ENCODE results near the gene ATRAID.

DNA sequence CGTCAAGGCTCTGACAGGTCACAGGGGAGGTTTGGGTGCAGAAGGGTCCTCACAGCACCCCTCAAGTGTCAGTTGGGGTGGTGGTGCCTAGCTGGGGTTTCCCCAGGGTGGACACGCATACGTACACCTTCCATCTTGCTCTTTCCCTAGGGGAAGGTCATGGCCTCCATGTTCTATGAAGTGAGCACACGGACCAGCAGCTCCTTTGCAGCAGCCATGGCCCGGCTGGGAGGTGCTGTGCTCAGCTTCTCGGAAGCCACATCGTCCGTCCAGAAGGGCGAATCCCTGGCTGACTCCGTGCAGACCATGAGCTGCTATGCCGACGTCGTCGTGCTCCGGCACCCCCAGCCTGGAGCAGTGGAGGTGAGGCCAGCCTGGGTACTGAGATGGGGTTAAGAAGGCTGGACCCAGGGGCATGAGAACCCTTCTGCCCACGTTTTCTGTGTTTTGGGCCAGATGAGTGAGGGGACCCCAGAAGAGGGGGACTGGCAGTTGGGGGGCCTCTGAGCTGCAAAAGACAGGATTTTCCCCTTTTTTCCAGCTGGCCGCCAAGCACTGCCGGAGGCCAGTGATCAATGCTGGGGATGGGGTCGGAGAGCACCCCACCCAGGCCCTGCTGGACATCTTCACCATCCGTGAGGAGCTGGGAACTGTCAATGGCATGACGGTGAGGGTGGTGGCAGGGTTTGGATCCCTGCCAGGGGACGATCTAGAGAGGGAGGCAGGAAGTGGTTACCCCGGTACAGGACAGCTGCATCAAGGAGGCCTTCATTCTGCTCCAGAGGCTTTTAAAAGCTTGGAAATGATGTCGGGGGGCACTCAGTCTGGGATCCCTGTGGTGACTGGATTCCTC lies 30.1 kb downstream of the ATRAID start:
- TF ChIP-seq FOXA1 (IDR thresholded peaks at IDR 0.05) (no peak), RAD21 (IDR thresholded peaks at IDR 0.05) (no peak), HNF4G (IDR thresholded peaks at IDR 0.05) (no peak), YY1 (IDR thresholded peaks at IDR 0.05) (no peak), JUND (IDR thresholded peaks at IDR 0.05) (no peak), GABPA (IDR thresholded peaks at IDR 0.05 in 1 of 2, conservative IDR thresholded peaks at IDR 0.05 in 1 of 2) (no peak), TAF1 (conservative IDR thresholded peaks at IDR 0.05) (no peak), EGR1 (IDR thresholded peaks at IDR 0.05; ENCODE audit: low read depth in 2 of 2) (no peak)
- TF ChIP-seq, protein P1, sequence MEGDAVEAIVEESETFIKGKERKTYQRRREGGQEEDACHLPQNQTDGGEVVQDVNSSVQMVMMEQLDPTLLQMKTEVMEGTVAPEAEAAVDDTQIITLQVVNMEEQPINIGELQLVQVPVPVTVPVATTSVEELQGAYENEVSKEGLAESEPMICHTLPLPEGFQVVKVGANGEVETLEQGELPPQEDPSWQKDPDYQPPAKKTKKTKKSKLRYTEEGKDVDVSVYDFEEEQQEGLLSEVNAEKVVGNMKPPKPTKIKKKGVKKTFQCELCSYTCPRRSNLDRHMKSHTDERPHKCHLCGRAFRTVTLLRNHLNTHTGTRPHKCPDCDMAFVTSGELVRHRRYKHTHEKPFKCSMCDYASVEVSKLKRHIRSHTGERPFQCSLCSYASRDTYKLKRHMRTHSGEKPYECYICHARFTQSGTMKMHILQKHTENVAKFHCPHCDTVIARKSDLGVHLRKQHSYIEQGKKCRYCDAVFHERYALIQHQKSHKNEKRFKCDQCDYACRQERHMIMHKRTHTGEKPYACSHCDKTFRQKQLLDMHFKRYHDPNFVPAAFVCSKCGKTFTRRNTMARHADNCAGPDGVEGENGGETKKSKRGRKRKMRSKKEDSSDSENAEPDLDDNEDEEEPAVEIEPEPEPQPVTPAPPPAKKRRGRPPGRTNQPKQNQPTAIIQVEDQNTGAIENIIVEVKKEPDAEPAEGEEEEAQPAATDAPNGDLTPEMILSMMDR (IDR thresholded peaks at IDR 0.05; ENCODE audit: low read depth, low read length, missing input control) = no peak
- TF ChIP-seq, protein P2, sequence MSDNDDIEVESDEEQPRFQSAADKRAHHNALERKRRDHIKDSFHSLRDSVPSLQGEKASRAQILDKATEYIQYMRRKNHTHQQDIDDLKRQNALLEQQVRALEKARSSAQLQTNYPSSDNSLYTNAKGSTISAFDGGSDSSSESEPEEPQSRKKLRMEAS (IDR thresholded peaks at IDR 0.05) = no peak
- TF ChIP-seq, protein P3, sequence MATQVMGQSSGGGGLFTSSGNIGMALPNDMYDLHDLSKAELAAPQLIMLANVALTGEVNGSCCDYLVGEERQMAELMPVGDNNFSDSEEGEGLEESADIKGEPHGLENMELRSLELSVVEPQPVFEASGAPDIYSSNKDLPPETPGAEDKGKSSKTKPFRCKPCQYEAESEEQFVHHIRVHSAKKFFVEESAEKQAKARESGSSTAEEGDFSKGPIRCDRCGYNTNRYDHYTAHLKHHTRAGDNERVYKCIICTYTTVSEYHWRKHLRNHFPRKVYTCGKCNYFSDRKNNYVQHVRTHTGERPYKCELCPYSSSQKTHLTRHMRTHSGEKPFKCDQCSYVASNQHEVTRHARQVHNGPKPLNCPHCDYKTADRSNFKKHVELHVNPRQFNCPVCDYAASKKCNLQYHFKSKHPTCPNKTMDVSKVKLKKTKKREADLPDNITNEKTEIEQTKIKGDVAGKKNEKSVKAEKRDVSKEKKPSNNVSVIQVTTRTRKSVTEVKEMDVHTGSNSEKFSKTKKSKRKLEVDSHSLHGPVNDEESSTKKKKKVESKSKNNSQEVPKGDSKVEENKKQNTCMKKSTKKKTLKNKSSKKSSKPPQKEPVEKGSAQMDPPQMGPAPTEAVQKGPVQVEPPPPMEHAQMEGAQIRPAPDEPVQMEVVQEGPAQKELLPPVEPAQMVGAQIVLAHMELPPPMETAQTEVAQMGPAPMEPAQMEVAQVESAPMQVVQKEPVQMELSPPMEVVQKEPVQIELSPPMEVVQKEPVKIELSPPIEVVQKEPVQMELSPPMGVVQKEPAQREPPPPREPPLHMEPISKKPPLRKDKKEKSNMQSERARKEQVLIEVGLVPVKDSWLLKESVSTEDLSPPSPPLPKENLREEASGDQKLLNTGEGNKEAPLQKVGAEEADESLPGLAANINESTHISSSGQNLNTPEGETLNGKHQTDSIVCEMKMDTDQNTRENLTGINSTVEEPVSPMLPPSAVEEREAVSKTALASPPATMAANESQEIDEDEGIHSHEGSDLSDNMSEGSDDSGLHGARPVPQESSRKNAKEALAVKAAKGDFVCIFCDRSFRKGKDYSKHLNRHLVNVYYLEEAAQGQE (IDR thresholded peaks at IDR 0.05) = no peak
- TF ChIP-seq, protein P4, sequence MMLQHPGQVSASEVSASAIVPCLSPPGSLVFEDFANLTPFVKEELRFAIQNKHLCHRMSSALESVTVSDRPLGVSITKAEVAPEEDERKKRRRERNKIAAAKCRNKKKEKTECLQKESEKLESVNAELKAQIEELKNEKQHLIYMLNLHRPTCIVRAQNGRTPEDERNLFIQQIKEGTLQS (IDR thresholded peaks at IDR 0.05) = no peak
- TF ChIP-seq, protein P5, sequence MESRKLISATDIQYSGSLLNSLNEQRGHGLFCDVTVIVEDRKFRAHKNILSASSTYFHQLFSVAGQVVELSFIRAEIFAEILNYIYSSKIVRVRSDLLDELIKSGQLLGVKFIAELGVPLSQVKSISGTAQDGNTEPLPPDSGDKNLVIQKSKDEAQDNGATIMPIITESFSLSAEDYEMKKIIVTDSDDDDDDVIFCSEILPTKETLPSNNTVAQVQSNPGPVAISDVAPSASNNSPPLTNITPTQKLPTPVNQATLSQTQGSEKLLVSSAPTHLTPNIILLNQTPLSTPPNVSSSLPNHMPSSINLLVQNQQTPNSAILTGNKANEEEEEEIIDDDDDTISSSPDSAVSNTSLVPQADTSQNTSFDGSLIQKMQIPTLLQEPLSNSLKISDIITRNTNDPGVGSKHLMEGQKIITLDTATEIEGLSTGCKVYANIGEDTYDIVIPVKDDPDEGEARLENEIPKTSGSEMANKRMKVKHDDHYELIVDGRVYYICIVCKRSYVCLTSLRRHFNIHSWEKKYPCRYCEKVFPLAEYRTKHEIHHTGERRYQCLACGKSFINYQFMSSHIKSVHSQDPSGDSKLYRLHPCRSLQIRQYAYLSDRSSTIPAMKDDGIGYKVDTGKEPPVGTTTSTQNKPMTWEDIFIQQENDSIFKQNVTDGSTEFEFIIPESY (IDR thresholded peaks at IDR 0.05) = no peak
